Measurements from ENCODE around the gene USP38.

DNA sequence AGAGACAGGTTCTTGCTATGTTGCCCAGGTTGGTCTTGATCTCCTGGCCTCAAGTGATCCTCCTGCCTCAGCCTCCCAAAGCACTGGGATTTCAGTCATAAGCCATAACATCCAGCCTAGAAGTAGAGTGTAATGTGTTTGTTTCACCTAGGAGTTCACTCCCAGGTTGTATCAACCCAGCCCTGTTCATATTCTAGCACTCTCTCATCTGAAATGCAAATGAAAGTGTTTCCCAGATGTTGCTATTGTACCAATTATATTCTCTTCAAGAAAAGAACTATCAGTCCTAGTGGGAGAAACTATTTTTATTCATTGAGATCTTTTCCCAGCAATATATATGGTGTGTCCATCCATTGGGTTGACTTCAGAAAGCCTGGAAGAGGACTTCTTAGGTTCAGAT is 72.6 kb downstream of the USP38 start:
- TF ChIP-seq, protein P1, sequence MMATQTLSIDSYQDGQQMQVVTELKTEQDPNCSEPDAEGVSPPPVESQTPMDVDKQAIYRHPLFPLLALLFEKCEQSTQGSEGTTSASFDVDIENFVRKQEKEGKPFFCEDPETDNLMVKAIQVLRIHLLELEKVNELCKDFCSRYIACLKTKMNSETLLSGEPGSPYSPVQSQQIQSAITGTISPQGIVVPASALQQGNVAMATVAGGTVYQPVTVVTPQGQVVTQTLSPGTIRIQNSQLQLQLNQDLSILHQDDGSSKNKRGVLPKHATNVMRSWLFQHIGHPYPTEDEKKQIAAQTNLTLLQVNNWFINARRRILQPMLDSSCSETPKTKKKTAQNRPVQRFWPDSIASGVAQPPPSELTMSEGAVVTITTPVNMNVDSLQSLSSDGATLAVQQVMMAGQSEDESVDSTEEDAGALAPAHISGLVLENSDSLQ (IDR thresholded peaks at IDR 0.05), result no peak
- TF ChIP-seq LEF1 (IDR thresholded peaks at IDR 0.05; ENCODE audit: borderline replicate concordance), result no peak
- no peak for TF ChIP-seq TARDBP (IDR thresholded peaks at IDR 0.05)
- no peak for TF ChIP-seq FOXM1 (IDR thresholded peaks at IDR 0.05; ENCODE audit: borderline replicate concordance)
- no peak for TF ChIP-seq BHLHE40 (IDR thresholded peaks at IDR 0.05; ENCODE audit: borderline replicate concordance)
- TF ChIP-seq SP1 (IDR thresholded peaks at IDR 0.05), result no peak
- TF ChIP-seq ELF4 (IDR thresholded peaks at IDR 0.05), result no peak
- TF ChIP-seq SUZ12 (IDR thresholded peaks at IDR 0.05), result no peak
- TF ChIP-seq FOXK2 (IDR thresholded peaks at IDR 0.05), result no peak
- TF ChIP-seq NFRKB (IDR thresholded peaks at IDR 0.05), result no peak
